Activated T-cell treated with anti-CD3 and anti-CD28 coated beads, Interleukin-2, amount 50 U/mL, for 1 hour (primary cell): ENCODE measurements around the gene KMT2C.
"Not testable (repeated sequence)": the region's sequence is repeated elsewhere in the genome, so short reads cannot be mapped to it uniquely, and the experiment has no call there.

Source experiments
- DNase-seq: peaks from one replicate; pipeline ENCODE4 v3.0.0-alpha.2; 2020

KMT2C gene

GRCh38 chr7:152355474-152356057 lies 80.2 kb downstream of the KMT2C start:
- no peak for DNase-seq

GRCh38 chr7:152354061-152354460 lies 81.7 kb downstream of the KMT2C start:
- DNase-seq: no peak

DNA sequence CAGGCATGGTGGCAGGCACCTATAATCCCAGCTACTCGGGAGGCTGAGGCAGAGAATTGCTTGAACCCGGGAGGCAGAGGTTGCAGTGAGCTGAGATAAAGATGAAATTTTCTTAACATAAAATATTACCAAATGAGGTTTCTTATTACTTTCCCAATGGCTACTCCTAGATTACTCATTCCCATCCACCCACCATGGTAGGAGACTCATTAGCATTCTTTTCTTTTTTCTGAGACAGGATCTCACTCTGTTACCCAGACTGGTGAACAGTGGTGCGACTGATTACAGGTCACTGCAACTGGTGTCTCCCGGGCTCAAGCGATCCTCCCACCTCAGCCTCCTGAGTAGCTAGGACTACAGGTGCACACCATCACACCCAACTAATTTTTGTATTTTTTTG lies 82.5 kb downstream of the KMT2C start:
- not testable (repeated sequence) for DNase-seq

GRCh38 chr7:152351747-152352146 lies 84.1 kb downstream of the KMT2C start:
- not testable (repeated sequence) for DNase-seq

GRCh38 chr7:152351168-152351567 lies 84.6 kb downstream of the KMT2C start:
- DNase-seq: no peak

- DNase-seq: no peak
Observed at GRCh38 chr7:152347888-152348287, 87.9 kb downstream of the KMT2C start.

GRCh38 chr7:152344253-152344652 lies 91.5 kb downstream of the KMT2C start:
- no peak for DNase-seq

DNA sequence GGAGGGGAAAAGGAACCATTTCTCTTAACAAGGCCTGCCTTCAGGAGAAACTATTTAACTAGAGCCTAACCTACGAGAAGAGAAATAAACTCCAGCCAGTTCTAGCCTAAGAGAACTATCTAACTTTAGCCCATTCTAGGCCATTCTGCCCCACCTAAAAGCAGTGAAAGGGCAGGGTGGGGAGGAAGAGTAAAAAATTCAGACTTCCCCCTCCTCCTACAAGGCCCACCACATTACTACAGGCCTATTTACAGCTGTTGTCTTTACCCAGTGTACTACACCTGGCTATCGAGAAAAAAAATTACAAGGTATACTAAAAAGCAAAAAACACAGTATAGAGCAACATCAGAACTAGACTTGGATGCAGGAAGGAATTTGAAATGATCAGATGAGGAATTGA lies 93.0 kb downstream of the KMT2C start:
- DNase-seq: no peak

GRCh38 chr7:152341914-152342236 lies 93.9 kb downstream of the KMT2C start:
- DNase-seq: no peak

- no peak for DNase-seq
Observed at GRCh38 chr7:152341039-152341913, 94.5 kb downstream of the KMT2C start.

GRCh38 chr7:152340161-152340560 lies 95.6 kb downstream of the KMT2C start:
- DNase-seq: no peak

- DNase-seq: no peak
Observed at GRCh38 chr7:152338561-152338960, 97.2 kb downstream of the KMT2C start.

DNA sequence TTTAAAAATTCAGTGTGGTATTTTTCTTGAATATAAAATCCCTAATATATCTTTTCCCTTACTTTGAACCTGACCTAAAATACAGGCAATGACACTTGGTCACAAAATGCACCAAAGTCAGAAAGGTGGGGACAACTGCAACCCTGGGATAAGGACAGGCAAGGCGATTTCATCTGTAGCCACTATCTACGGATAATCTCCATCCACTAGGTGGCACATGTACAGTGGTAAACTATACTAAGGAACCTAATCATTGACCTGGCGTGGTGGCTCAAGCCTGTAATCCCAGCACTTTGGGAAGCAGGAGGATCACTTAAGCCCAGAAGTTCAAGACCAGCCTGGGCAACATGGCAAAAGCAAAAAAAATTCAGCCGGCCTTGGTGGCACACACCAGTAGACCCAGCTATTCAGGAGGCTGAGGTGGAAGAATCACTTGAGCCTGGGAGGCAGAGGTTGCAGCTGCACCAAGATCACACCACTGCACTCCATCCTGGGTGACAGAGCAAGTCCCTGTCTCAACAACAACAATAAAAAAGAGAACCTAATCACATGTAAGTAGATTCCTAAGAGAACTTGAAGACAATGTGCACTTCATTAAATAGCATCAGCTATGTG lies 98.9 kb downstream of the KMT2C start:
- DNase-seq: peak; percentile 32

- no peak for DNase-seq
Observed at GRCh38 chr7:152335900-152336571, 99.8 kb downstream of the KMT2C start.

DNA sequence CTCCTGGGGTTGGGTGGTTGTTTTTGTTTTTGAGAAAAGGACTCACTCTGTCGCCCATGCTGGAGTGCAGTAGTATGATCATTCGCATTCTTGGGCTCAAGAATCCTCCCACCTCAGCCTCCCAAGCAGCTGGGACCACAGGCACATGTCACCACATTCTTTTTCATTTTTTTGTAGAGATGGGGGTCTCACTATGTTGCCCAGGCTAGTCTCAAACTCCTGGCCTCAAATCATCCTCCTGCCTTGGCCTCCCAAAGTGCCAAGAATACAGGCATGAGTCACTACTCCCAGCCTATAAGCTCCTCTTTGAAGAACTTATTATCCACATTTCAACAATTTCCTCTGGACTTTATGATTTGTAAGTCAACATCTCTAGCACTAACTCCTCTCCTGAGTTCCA lies 102.7 kb downstream of the KMT2C start:
- no peak for DNase-seq

GRCh38 chr7:152330827-152331226 lies 105.0 kb downstream of the KMT2C start:
- DNase-seq: no peak

DNA sequence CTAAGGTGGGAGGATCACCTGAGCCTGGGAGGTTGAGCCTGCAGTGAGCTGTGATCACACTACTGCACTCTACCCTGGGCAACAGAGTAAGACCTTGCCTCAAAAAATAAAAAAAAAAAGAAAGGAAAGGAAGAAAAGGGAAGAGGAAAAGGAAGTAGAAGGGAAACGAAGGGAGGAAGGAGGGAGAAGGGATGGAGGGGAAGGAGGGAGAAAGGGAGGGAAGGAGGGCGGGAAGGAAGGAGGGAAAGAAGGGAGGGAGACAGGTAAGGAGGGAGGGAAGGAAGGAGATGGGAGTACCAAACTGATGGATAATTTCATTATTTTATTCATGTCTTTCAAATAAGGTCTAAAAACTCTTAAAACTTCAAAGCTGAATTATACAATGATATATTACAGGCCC lies 106.3 kb downstream of the KMT2C start:
- DNase-seq: no peak

DNA sequence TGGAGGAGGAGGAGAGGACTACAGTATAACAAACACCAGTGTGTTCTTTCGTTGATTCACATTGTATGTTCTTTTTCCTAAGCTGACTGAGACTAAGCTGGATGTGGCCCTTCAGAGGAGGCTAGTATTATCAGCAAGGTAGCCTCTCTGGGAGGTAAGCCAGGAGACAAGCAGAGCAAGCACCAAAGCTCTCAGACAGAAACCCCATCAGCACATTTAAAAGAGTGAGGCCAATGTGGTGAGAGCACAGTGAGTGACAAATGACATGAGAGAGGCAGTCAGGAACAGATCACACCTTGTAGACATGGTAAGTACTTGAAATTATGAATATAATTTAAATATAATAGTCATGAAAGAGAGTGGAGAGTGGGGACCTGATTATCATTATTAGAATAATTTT lies 107.6 kb downstream of the KMT2C start:
- DNase-seq: no peak

GRCh38 chr7:152315845-152316244 lies 120.0 kb downstream of the KMT2C start:
- DNase-seq: no peak

DNA sequence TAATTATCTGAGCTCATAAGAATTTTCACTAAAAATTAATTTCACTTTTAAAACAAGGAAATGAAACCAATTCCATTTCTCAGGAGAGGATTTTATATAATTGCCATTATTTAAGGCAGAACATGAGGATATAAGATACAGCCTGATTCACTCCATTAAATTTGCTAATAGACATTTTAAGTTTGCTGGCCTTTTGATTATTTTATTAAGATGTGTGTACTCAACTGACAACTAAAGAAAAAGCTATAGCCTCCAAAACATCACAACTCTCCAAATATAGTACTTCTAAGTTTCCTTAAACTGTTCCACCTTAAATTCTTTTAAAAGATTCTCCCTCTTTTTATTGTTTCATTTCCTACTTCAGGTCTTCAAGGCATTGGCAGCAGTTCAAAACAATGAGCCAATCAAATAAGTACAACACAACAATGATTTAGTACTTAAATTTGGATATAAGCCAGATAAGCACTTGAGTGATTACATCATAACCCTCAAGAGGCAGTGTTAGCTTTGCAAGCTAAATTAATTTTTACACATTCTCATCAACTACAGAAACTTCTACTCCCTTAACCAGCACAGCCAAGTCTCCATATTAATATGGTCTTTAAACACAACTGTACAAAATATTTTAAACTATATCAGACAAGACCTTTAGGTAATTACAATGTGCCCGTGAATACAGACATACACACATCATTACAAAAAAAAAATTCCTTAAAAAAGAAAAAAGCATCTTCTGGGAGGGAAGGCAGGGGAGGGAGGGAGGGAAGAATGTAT lies 121.8 kb downstream of the KMT2C start:
- no peak for DNase-seq

DNA sequence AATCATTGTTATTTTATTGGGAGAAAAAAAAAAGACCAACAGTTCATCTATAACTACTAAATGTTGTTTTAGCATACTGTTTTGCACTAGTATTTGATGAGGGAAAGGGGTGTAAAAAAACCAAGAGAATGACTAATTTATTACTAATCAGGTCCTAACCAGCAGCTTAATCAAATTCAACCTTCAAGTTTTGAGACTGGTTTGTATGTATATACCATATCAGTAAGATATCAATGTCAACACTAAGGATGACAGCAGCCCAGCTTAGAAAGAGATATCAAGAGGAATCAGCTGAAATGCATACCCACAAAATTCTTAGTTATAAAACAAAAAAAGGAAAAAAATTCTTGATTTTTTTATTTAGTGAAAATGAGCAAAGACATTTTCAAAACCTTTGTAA lies 122.6 kb downstream of the KMT2C start:
- DNase-seq: no peak

GRCh38 chr7:152312316-152312715 lies 123.5 kb downstream of the KMT2C start:
- DNase-seq: no peak

DNA sequence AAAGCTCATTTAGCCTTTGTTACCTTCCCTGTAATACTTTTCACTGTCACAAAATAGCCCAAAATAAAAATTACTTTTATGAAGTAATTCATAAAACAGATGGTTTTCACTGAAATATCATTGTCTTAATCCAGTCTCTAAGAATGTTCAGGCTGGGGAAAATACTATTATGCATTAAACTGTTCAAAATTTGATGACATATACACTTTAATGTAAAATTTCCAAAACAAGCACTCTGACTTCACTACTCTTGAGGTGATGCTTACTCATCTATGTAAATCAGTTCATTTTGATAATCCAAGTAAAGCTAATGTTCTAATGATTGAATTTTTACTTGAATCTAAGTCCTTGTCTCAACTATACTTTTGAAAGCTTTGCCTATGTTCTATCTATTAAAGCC lies 127.9 kb downstream of the KMT2C start:
- DNase-seq: no peak
